Measurements from ENCODE around the gene NT5C. TPM values are rescaled to one million over a fixed set of nuclear protein-coding genes. Genes with fewer than 3 reads are reported as not detected.
"Not testable (repeated sequence)": the region's sequence is repeated elsewhere in the genome, so short reads cannot be mapped to it uniquely, and the experiment has no call there.

Gene NT5C
- total RNA-seq, 1 experiment from 2014 or later, result 38.6 TPM

DNA sequence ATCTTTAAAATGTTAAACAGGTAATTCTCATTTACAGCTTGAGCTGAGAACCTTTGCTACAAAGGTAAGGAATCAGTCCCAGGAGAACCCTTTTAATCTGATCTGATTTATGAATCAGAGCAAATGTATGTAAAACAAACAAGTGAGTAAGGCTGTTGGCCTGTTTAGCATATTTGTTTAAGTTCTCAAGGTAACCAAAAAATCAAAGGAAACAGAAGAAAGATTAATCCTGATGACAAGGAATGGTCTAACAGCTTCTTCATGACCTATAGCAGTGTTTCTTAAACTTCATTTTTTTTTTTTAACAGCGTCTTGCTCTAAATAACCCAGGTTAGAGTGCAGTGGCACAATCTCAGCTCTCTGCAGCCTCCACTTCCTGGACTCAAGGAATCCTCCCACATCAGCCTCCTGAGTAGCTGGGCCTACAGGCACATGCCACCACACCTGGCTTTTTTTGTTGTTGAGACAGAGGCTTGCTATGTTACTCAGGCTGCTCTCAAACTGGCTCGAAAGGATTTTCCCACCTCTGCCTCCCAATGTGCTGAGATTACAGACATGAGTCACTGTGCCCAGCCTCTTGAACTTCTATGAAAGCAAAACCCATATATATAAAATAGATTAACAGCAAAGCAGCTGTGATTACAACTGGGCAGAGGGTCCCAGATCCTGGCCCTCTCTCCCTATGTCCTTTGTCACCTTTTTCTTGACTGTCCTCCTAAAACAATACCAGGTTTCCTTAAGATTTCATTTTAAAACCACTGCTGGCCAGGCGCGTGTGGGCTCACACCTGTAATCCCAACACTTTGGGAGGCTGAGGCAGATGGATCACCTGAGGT is 27.9 kb upstream of the NT5C start:
- Histone ChIP-seq H3K4me3 (no peak overlapping the region), H3K9me3 (ENCODE audit: insufficient read depth, low read depth) (no peaks in the 10 kb centered on the region), H3K79me2 (ENCODE audit: low read depth) (no peaks in the 10 kb centered on the region), H2AFZ (no peak overlapping the region), H3K27me3 (ENCODE audit: insufficient read depth, low read depth) (no peaks in the 10 kb centered on the region), H3K27ac (peak overlapping the region; percentile 85), H3F3A (ENCODE audit: insufficient read depth, low read depth) (peaks cover 57% of the 10 kb centered on the region), H3K36me3 (ENCODE audit: low read depth) (no peaks in the 10 kb centered on the region), H4K20me1 (ENCODE audit: insufficient read depth) (no peaks in the 10 kb centered on the region), H3K9me2 (ENCODE audit: insufficient read depth) (no peaks in the 10 kb centered on the region), H3K4me2 (peak overlapping the region; percentile 39), H3K4me1 (replicated peaks; ENCODE audit: insufficient read depth) (peaks cover 44% of the 10 kb centered on the region)
- TF ChIP-seq CTCF (conservative IDR thresholded peaks at IDR 0.05), result no peak
- TF ChIP-seq EZH2 (IDR thresholded peaks at IDR 0.05; ENCODE audit: low read depth), result no peak
- CTCF ChIA-PET, result interaction anchor here (1.1 kb wide), 1 partner anchor 46 kb away, joined by 3 read pairs; no protein-coding TSS in a partner anchor
- POLR2A ChIA-PET (ENCODE audit: unreplicated experiment), result interaction anchor here (0.6 to 0.7 kb wide), 7 partner anchors 13 to 286 kb away, joined by 3 to 12 read pairs (median 5); partner anchors contain the start of gene NUP85
- BruUV-seq (replicated peaks), result no TSS peak
- DNase-seq, result peak; percentile 70 to 98
- intact Hi-C loops (cut with micrococcal nuclease; ENCODE audit: unreplicated experiment), result loop anchor here (1.0 kb wide), 2 partner anchors 35 to 66 kb away; no protein-coding TSS in a partner anchor

DNA sequence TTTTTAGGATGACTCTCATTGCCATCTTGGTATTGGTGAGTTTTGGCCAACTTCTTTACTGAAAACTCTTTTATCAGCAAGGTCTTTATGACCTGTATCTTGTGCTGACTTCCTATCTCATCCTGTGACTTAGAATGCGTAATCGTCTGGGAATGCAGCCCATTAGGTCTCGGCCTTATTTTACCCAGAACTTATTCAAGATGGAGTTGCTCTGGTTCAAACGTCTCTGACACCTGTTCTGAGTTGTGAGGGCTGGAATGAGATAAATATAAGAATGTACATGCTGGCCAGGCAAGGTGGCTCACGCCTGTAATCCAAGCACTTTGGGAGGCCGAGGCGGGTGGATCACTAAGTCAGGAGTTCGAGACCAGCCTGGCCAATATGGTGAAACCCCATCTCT is 26.9 kb upstream of the NT5C start:
- intact Hi-C loops (cut with micrococcal nuclease; ENCODE audit: unreplicated experiment); BruUV-seq (replicated peaks); CTCF ChIA-PET; H3K79me2 ChIP-seq (ENCODE audit: low read depth); H3K36me3 ChIP-seq (ENCODE audit: low read depth); H3K9me3 ChIP-seq (ENCODE audit: insufficient read depth, low read depth); H3K4me3 ChIP-seq; POLR2A ChIA-PET (ENCODE audit: unreplicated experiment); H3K9me2 ChIP-seq (ENCODE audit: insufficient read depth); H3K27me3 ChIP-seq (ENCODE audit: insufficient read depth, low read depth); H4K20me1 ChIP-seq (ENCODE audit: insufficient read depth); H2AFZ ChIP-seq: not testable (repeated sequence)
- peak; percentile 16 to 68 for DNase-seq
- H3K4me2 ChIP-seq, result peak overlapping the region; percentile 39
- peaks cover 44% of the 10 kb centered on the region for H3K4me1 ChIP-seq (replicated peaks; ENCODE audit: insufficient read depth)
- H3K27ac ChIP-seq, result peak overlapping the region; percentile 85
- peaks cover 52% of the 10 kb centered on the region for H3F3A ChIP-seq (ENCODE audit: insufficient read depth, low read depth)

DNA sequence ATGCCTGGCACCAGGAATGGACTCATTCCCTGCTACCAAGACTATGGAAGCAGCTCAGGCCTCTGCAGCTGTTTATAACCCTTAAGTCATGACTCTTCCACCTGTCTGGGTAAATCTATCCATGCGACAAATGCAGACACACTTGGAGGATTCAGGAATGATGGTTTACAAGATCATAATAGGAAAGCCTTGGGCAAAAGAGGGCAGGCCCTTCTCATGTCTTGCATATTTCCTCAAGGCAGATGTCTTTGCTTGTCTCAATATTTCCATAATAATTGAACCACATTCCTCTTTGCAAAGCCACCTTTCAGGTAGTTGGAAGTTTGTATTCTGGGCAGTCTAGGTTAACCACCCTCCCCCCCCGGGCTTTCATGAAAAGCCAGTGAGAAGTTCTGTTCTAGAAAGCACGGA is 23.7 kb upstream of the NT5C start:
- Histone ChIP-seq H4K20me1 (ENCODE audit: insufficient read depth) (no peaks in the 10 kb centered on the region; the same call in 1 of the 2 replicates), H3K4me2 (peak overlapping the region; percentile 66), H3K9me2 (ENCODE audit: insufficient read depth) (no peaks in the 10 kb centered on the region), H3F3A (ENCODE audit: insufficient read depth, low read depth) (peaks cover 40% of the 10 kb centered on the region), H3K4me1 (replicated peaks; ENCODE audit: insufficient read depth) (peaks cover 50% of the 10 kb centered on the region), H2AFZ (no peak overlapping the region), H3K79me2 (ENCODE audit: low read depth) (peaks cover 40% of the 10 kb centered on the region), H3K4me3 (no peak overlapping the region; the same call in 1 of the 2 replicates), H3K9me3 (ENCODE audit: insufficient read depth, low read depth) (no peaks in the 10 kb centered on the region), H3K27ac (peak overlapping the region; percentile 14; the same call in 1 of the 2 replicates), H3K36me3 (ENCODE audit: low read depth) (no peaks in the 10 kb centered on the region), H3K27me3 (ENCODE audit: insufficient read depth, low read depth) (no peaks in the 10 kb centered on the region)
- POLR2A ChIA-PET (ENCODE audit: unreplicated experiment), result interaction anchor here (0.5 to 1.0 kb wide), 9 partner anchors 25 to 734 kb away, joined by 3 to 13 read pairs (median 3); partner anchors contain the start of genes CDR2L and SLC16A5
- BruUV-seq (replicated peaks), result TSS peak; percentile 38
- CTCF ChIA-PET, result interaction anchor here (0.6 to 0.7 kb wide), 4 partner anchors 18 to 45 kb away, joined by 3 to 12 read pairs (median 4); no protein-coding TSS in a partner anchor
- TF ChIP-seq CTCF (conservative IDR thresholded peaks at IDR 0.05), result no peak
- no peak for TF ChIP-seq EZH2 (IDR thresholded peaks at IDR 0.05; ENCODE audit: low read depth)
- DNase-seq, result peak in 1 of 2 experiments; percentile 66
- intact Hi-C loops (cut with micrococcal nuclease; ENCODE audit: unreplicated experiment), result loop anchor here (2.0 kb wide), 1 partner anchor 20 kb away; no protein-coding TSS in a partner anchor
